Measurements from ENCODE around the gene ADAMTS17.

GRCh38 chr15:100057281-100057680 is 284.5 kb downstream of the ADAMTS17 start:
- no peak for TF ChIP-seq POLR2A (IDR thresholded peaks at IDR 0.05)
- no peak for TF ChIP-seq CTCF (IDR thresholded peaks at IDR 0.05 in 4 of 5, conservative IDR thresholded peaks at IDR 0.05 in 1 of 5)
